HG02943 (cell line): ENCODE measurements around the gene KCNH5.
"Not testable (repeated sequence)": the region's sequence is repeated elsewhere in the genome, so short reads cannot be mapped to it uniquely, and the experiment has no call there.

Experiments
- ATAC-seq: cut with Tn5 transposase; IDR thresholded peaks from one replicate; pipeline ENCODE4 v1.9.1; 2021; ENCODE audit warnings: mild to moderate bottlenecking, low read depth, moderate library complexity; ENCODE audit not compliant: unreplicated experiment

The KCNH5 gene

DNA sequence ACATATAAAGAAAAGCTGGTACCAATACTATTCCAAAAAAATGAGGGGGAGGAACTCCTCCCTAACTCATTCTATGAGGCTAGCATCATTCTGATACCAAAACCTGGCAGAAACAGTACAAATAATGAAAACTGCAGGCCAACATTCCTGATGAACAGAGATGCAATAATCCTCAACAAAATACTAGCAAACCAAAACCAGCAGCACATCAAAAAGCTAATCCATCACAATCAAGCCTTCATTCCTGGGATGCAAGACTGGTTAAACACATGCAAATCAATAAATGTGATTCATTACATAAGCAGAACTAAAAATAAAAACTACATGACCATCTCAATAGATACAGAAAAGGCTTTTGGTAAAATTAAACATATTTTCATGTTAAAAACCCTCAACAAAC, 281.3 kb downstream of the KCNH5 start:
- no peak for ATAC-seq

DNA sequence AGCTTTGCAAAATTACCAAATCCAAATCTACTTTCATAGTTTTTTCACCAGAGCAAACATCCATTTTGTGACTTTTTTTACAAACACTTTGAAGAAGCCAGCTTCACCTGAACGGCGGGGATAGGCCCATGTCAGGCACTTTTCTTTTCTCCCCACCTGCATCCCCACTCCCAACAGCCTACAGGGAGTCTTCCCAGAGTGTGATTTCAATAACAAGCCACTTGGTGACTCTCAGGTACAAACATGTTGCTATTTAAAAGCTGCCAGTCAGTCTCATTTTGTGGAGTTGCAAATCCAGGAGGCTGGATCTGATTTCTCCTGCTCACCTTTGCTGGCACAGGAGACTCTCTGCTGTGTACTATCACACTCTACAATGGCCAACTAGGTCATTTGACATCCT, 285.5 kb downstream of the KCNH5 start:
- no peak for ATAC-seq

DNA sequence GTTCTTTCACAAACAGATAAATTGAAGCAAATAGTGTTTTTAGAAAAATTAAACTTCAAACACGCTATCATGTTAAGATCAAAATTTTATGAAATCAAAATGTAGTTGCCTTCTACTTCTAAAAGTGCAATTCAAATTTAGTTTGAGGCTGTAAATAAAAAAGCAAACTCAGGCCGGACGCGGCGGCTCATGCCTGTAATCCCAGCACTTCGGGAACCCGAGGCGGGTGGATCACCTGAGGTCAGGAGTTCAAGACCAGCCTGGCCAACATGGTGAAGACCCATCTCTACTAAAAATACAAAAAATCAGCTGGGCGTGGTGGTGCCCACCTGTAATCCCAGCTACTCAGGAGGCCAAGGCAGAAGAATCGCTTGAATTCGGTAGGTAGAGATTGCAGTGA, 298.4 kb downstream of the KCNH5 start:
- ATAC-seq = not testable (repeated sequence)

DNA sequence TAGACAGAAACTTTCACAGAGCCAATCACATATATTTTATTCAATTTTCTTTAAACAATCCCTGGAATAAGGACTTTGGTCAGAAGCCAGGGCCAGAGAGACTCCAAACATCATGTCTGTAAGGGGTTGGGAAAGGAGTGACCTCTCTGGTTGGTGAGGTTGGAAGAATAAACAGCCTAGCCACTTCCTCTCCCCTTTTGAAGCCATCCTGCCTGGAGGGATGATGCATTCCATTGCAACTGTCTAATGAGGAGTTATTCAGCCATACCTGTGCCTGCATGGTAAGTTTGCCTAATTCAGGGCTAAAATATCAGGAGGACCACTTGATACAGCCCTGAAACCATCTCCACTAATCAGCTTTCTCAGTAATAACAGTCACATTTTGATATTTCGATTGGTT, 299.8 kb downstream of the KCNH5 start:
- no peak for ATAC-seq

DNA sequence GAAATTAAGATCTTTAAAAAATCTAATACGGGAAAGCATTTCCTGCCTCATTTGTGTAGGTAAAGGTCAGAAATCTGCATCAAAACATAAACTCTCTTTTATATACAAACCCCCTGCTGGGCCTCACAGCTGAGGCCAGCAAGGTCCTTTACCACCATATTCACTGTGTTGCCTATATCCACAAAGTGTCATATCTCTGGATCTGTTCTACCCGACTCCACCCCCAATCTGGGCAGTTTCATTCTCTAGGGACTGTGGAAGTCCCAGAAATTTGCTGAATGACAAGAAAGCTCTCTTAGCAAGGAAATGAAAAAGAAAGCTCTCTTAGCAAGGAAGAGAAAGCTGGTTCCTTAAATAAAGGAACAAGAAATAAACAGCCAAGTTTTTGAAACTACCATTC, 301.7 kb downstream of the KCNH5 start:
- no peak for ATAC-seq

DNA sequence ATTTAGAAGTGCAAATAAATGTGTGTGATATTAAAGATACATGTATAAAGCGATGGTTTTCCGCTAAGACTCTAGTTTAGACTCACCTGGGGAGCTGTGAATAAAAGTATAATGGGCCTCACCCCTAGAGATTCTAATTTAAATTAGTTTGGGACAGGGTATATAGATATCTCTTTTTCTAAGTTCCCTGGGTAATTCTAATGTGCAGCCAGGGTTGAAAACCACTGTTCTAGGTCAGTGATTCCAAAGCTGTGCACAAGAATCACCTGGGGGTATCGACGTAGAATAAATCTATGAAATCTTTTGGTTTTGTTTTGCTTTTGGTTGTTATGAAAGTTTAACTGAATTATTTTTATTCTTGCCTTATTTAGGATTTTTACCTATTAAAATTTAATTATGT, 302.1 kb downstream of the KCNH5 start:
- no peak for ATAC-seq

DNA sequence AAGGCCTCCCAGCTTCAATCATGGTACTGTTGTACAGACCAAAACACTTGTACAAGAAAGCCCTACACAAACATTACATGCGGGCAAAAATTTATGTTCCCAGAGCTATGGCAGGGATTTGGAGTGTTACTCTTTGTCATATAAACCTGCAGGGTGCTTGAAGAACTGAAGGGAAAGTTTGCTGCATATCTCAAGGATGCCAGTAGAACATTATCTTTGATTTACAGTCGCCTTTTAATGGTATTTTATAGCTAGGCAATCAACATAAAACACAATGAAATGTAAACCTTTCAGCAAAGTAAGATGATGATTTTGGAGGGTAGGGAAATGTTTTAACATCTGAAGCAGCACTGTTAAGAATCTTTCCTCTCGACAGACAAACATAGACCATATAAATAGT, 305.6 kb downstream of the KCNH5 start:
- no peak for ATAC-seq

DNA sequence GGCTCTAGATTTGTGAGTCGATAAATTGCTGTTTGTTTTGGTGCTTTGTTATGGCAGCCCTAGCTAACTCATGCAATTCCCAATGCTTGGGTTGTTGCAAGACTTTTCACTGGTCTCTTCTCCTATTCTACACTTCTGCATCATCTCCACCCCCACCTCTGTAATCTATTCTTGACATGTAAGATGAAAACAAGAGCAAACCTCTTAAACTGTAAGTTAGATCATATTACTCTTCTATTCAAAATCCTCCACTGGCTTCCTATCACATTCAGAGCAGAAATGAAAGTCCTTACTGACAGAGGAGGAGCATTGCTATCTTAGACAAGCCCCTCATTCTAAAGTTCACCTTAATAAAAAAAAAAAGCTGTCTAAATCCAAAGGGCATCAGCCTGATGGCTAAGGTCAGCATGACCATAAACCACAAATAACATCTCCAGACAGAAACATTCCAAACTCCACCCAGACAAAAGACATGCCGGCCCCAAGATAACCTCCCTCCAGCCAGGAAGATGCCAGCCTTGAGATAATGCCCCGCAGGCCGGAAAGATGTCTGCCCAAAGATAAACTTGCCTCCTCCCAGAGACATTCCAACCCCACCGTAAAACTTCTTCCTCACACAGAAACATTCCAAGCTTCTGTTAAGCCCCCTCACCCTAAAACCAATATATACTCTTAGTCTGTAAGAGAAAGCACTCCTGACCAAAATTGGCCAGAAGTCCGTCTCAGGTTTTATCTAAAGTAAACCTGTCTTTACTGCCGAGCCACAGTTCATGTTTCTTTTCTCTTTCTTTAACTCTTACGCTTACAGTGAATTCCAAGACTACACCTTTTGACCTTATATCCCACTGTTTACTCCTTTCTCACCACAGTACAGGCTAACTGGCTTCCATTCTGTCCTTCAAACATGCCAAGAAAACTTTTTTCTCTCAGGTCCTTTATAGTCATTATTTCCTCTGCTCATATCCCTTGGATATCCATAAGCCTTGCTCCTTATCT, 308.9 kb downstream of the KCNH5 start:
- ATAC-seq = no peak

DNA sequence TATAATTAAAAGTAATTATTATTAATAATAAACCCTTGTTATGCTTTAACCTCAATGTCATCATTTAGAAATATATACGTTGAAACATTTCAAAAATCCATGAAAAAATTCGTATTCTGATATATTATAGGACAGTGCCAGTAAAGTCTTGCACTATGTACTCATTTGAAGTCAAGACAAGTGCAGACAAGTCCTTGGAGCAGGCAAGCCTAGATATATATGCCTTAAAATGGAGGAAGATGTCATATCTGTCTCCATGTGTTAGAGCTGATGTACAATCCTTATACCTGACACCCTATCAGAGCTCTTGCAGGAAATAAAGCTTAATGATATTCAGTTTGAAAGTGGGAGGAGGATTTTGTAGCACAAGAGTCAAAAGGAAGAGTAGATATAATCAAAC, 310.4 kb downstream of the KCNH5 start:
- ATAC-seq = no peak

DNA sequence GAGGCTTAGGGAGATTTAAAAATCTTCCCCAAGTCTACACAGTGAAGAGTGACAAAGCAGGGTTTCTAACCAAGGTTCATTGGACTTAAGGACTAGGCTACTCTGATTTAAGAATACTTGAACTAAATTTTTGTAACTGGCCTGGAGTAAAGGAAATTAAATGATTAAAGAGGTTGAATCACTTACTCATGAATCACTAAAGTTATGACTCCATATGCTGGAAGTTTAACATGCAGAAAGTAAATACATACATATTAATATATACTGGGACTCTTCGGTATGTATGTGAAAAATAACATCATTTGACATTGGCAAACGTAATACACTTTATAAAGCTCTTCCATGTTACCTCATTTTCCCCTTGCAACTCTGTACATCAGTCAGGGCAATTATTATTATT, 322.9 kb downstream of the KCNH5 start:
- no peak for ATAC-seq

DNA sequence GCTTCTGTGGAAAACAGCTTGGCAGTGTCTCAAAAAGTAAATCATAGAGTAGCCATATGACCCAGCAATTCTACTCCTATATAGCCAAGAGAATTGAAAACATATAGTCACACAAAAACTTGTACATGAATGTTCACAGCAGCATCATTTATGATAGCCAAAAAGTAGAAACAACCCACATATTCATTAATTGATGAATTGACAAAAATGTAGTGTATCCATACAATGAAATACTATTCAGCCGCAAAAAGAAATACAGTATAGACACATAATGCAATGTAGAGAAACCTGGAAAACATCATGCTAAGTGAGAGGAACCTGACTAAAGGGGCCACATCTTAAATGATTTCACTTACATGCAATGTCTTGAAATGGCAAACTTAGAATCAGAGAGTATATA, 326.6 kb downstream of the KCNH5 start:
- no peak for ATAC-seq

DNA sequence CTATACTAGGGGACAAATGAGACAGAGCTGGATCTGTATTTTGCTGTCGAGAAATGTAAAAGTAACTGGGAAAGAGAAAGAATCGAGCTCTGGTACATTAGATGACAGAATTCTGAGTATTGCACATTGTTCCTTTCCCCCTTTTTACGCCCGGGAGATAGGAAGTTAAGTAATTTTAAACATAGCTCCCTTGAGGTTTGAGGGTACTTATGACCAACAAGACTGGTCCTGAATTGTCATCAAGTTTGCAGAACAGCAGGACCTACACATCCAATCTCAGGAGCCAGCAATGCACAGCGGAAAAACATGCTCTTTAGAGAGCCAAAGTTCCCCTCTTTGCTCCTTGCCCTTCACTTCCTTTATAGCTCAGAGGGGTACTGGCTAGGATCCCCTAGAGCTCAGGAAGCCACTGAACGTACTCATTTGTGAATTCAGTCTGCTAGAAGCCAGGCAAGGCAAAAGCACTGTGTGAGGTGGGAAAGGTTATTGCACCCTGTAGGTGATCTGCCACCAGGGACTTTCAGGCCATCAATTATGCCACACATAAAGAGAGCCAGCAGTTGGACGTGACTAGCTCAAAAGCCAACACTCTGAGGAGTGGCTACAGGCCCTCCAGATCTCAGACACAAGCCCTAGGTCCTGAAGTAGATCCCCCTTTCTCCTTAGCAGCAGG, 333.8 kb downstream of the KCNH5 start:
- ATAC-seq = no peak

DNA sequence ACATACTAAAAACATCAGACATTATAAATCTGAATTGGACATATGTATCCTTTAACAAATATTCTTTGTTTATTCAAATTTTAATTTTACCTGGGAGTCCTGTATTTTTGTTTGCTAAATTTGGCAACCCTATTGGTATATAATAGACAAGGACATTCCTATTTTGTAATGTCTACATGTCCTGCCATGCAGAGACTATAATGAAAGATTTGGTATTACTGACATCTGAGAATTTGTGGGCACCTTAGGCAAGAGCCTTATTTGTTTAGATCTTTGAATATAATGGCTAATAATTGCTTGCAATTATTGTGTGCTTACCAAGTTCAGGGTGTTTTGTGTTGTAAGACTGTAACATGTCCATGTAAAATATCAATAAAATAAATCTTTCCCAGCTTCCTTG, 334.4 kb downstream of the KCNH5 start:
- no peak for ATAC-seq

DNA sequence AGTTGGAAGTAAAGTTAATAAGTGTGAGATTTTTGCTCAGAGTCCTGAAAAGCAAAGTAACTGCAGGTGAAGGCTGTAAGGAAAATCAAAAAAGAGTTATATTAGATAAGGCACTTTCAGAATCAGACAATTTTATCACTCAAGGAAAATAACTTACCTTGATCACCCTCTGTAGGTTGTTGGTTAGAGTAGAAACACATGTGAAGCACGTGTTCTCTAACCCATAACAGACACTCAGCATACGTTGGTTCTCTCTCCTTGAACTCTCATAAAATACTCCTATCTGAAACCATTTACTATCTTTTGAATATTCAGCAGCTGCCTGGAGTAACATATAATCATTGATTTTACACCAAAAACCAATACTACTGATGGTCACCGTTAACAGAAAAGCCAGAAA, 335.5 kb downstream of the KCNH5 start:
- ATAC-seq = no peak

DNA sequence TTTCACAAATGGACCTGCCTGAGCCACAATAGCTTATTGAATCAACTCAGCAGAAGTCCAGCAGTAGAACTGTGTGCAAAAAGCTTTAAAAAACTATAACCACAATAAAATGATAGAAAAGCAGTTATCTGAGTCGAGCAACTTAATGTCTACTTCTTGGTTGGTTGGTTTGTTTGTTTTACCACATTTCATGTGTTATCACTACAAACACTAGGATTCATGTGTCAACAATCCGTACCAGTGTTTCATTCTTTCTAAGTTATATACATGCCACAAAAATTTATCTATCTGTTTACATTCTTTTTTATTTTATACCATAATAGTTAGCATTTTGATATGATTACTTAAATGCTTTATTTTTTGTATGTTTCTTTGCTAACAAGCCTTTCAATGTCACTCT, 339.0 kb downstream of the KCNH5 start:
- ATAC-seq = no peak

DNA sequence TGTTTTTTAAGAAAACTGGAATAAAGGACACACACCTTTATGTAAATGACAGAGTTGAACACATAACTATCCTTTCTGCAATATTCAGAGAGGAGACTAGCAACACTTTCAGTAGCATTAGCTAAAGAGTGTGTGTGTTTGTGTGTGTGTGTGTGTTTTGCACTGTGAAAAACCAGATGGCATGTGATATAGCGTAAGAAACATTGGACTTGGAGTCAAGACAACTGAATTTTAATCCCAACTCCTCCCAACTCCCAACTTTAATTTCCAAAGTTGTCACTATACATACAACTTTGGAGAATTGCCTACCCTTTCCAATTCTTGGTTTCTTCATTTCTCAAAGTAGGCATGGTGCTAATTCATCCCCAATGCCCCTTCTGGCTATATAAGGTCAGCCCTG, 347.8 kb downstream of the KCNH5 start:
- ATAC-seq = no peak

DNA sequence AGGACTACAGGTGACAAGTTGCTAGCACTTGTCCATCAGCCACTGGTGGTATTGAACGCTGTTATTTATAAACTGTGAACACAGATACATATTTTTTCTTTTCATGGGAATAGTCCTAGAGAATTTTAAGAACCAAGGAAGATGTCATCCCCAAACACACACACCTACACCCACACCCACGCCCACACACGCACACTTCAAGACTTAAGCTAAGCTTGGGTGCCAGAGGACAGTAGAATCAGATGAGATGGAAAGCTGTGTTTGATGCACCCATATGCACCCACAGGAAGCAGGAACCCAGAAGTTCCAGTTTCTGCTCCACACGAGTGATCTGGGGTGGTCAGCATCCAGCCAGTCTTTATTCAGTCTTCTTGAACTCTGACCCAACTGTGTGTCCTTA, 348.3 kb downstream of the KCNH5 start:
- ATAC-seq = no peak

DNA sequence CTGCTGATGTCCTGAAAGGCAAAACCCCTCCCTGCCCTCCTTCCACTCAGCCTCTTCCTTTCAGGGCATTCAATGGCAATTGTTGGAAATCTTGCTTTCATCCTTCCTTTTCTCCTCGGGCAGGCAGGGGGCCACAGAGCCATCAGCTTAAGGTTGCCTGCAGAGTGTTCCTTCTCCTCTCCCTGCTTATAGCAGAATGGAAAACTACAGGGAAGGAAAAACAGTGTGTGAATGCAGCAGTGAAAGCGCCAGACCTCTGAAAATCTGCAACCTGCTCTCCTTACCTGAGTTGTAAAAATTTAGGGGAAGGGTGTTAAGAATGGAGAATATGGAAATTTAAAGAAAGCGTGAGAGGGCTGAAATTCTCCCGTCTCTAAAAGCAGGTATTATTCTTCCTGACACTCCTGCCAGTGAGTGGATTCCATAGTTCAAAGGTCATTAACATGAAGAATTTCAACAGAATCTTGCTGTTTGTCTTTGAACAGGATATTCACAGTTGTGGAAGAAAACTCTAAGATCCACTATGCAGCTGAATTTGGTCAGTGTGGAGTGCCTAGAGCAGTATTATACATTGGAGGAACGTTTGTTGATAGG, 348.8 kb downstream of the KCNH5 start:
- no peak for ATAC-seq

DNA sequence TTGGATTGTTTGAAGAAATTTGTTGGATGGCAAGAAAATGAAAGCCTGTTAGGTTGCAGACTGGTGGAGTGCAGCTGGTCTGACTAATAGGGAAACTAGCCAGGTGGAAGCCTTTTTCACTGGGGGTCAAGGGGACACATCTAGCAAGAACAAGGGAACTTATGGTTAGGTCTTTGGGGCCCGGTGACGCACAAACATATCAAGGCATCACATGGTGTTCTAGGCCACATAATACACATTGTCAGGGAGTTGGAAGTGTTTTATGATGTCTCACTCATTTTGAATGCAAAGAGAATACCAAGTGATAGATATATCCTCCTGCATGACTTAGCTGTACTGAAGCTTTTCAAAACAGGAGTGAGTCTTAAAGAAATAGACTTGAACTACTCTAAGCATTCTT, 351.2 kb downstream of the KCNH5 start:
- no peak for ATAC-seq

DNA sequence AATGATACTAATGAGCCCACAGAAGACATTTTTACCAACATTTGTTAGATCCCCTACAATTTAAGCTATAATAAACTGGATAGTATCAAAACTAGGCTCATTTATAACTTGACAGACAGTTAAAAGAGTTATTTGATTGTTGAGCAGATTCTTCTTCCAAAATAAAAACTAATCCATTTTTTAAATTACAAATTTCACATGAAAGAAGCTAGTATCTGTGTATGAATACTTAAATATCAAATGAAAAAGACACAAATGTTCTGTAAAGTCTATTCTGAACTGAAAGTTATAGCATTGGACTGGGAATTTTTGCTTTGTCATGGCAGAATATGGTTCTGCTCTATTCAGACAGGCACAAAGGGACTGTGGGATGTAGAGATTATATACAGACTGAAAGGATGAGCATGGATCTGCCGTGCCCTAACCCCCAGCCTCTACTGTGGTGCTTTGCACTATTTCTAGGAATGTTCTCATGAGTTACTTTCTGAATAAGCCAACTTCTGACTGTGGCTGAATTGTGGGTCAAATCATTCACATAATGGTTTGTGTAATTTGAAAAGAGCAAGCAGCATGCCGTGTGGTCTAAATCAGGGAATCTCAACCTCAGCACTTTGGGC, 352.7 kb downstream of the KCNH5 start:
- ATAC-seq = no peak
